Type B pancreatic cell (in vitro differentiated cells): Measurements from ENCODE around the gene TCIRG1. TPM values are rescaled to one million over a fixed set of nuclear protein-coding genes. Genes with fewer than 3 reads are reported as not detected.

ENCODE experiments used
- DNase-seq: peaks from one replicate; pipeline ENCODE4 v3.0.0; 2021; ENCODE audit warnings: mixed read lengths; ENCODE audit not compliant: unreplicated experiment; ENCODE audit errors: extremely low spot score
- H3K27ac Mint-ChIP-seq: 2 replicates; pipeline ENCODE4 v1.8.0; 2021; ENCODE audit warnings: mild to moderate bottlenecking, mixed read lengths
- H3K27me3 Mint-ChIP-seq: 2 replicates; pipeline ENCODE4 v1.8.0; 2021; ENCODE audit warnings: mixed read lengths
- H3K36me3 Mint-ChIP-seq: 2 replicates; pipeline ENCODE4 v1.8.0; 2021; ENCODE audit warnings: mixed read lengths
- H3K4me1 Mint-ChIP-seq: one replicate; pipeline ENCODE4 v1.8.0; 2021; ENCODE audit warnings: mixed read lengths; ENCODE audit not compliant: unreplicated experiment
- H3K4me3 Mint-ChIP-seq: 2 replicates; pipeline ENCODE4 v1.8.0; 2021; ENCODE audit warnings: mild to moderate bottlenecking, mixed read lengths
- H3K9me3 Mint-ChIP-seq: 2 replicates; pipeline ENCODE4 v1.8.0; 2021; ENCODE audit warnings: mixed read lengths
- total RNA-seq: library from RNA; stranded (reverse); gene quantifications from 2 replicates; pipeline ENCODE4 v1.2.1, GENCODE V29; 2021; ENCODE audit warnings: low replicate concordance
- TF ChIP-seq, protein P1 (sequence below): fragments of 200-600 bp; sonication (generic); conservative IDR thresholded peaks from 2 replicates; pipeline ENCODE4 v1.5.0; 2021; ENCODE audit warnings: antibody characterized with exemption, mild to moderate bottlenecking

TCIRG1 gene
- total RNA-seq, 1 donor from 2014 or later, result 37.0 TPM

DNA sequence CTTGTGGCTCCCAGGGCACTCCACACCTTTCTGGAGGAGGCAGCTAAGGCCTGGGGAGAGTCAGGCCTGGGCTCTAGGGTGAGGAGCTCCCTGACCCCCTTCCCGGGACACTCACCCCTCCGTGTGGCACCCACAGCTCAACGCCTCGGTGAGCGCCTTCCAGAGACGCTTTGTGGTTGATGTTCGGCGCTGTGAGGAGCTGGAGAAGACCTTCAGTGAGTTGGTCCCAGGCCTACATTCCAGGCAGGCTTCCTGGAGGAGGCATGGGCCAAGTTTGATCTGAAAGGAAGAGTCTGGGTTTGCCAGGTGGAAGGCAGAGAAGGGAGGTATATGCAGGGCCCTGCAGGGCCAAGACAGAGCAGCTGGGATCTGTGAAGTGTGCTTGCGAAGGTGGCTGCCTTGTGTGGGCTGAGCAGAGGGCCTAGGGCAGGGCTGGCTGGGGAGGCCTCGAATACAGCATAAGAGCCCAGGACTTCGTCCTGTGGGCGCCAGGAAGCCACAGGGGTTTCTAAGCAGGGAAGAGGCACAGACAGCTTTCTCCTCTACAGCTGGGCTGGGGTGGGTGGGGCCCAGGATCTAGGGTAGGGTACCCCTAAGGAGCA is 2.9 kb downstream of the TCIRG1 start:
- Mint-ChIP-seq H3K9me3 (no peaks in the 10 kb centered on the region), H3K4me1 (peaks cover 7% of the 10 kb centered on the region), H3K27ac (peak overlapping the region; percentile 61), H3K27me3 (no peaks in the 10 kb centered on the region), H3K36me3 (no peaks in the 10 kb centered on the region), H3K4me3 (no peak overlapping the region)
- no peak for DNase-seq
- TF ChIP-seq, protein P1, sequence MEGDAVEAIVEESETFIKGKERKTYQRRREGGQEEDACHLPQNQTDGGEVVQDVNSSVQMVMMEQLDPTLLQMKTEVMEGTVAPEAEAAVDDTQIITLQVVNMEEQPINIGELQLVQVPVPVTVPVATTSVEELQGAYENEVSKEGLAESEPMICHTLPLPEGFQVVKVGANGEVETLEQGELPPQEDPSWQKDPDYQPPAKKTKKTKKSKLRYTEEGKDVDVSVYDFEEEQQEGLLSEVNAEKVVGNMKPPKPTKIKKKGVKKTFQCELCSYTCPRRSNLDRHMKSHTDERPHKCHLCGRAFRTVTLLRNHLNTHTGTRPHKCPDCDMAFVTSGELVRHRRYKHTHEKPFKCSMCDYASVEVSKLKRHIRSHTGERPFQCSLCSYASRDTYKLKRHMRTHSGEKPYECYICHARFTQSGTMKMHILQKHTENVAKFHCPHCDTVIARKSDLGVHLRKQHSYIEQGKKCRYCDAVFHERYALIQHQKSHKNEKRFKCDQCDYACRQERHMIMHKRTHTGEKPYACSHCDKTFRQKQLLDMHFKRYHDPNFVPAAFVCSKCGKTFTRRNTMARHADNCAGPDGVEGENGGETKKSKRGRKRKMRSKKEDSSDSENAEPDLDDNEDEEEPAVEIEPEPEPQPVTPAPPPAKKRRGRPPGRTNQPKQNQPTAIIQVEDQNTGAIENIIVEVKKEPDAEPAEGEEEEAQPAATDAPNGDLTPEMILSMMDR, result no peak

DNA sequence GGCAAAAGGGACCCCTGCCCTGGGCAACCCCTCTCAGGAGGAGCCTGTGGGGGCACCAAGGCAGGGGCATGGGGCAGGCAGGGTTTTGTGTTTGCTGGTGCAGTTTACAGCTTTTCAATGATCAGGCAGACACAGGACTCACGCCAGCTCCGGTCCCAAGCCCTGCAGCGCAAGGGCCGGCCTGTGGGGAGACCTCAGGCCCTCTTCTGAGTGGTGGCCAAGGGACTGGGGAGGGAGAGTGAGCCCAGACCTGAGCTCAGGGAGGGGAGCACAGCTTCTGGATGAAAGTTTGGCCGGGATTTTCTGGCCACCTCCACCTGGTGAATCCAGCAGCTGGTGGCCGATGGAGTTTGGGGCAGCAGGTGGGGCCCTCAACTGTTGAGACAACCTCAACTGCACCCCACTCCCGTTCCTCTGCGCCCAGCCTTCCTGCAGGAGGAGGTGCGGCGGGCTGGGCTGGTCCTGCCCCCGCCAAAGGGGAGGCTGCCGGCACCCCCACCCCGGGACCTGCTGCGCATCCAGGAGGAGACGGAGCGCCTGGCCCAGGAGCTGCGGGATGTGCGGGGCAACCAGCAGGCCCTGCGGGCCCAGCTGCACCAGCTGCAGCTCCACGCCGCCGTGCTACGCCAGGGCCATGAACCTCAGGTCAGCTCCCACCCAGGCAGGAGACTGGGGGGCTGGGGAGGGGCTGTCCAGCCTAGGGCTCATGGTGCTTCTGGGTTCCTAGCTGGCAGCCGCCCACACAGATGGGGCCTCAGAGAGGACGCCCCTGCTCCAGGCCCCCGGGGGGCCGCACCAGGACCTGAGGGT is 3.6 kb downstream of the TCIRG1 start:
- Mint-ChIP-seq H3K27ac (no peak overlapping the region), H3K36me3 (no peaks in the 10 kb centered on the region), H3K4me1 (peaks cover 7% of the 10 kb centered on the region), H3K9me3 (no peaks in the 10 kb centered on the region), H3K27me3 (no peaks in the 10 kb centered on the region), H3K4me3 (no peak overlapping the region)
- TF ChIP-seq, protein P1, result no peak
- no peak for DNase-seq

DNA sequence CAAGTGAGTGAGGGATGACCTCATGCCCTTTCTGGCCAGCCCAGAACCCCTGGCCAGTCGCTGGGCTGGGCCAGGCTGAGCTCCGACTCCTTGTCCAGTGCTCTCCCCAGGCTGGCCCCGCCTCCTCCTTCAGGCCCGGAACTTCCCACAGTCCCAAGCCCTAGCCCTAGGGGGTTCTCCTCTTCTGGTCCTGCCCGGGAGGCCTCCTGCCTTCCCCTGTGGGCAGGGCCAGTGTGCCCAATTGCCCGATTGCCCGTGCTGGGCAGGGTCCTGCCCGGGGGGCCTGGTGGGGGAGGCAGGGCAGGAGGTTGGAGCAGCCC is 4.2 kb downstream of the TCIRG1 start:
- peaks cover 7% of the 10 kb centered on the region for H3K4me1 Mint-ChIP-seq
- no peaks in the 10 kb centered on the region for H3K9me3 Mint-ChIP-seq
- no peak overlapping the region for H3K4me3 Mint-ChIP-seq
- no peaks in the 10 kb centered on the region for H3K36me3 Mint-ChIP-seq
- H3K27me3 Mint-ChIP-seq, result no peaks in the 10 kb centered on the region
- TF ChIP-seq, protein P1, result no peak
- no peak overlapping the region for H3K27ac Mint-ChIP-seq
- DNase-seq, result no peak

DNA sequence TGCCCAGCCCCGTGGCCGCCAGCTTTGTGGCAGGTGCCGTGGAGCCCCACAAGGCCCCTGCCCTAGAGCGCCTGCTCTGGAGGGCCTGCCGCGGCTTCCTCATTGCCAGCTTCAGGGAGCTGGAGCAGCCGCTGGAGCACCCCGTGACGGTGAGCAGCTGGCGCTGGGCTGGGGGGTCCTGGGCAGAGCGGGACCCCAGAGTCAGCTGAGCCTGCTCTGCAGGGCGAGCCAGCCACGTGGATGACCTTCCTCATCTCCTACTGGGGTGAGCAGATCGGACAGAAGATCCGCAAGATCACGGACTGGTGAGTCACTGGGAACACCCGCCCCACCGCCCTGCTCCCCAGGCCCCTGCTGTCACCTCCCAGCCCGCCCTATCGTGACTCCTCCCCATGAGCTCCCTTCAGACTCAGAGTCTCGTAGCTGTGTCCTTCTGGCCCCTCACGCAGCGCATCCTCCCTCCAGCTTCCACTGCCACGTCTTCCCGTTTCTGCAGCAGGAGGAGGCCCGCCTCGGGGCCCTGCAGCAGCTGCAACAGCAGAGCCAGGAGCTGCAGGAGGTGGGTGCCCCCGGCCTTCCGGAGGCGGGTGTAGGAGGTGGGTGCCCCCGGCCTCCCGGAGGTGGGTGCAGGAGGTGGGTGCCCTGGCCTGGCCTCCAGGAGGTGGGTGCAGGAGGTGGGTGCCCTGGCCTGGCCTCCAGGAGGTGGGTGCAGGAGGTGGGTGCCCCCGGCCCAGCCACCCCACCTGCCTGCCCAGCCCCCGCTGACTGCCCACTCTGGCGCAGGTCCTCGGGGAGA is 4.7 kb downstream of the TCIRG1 start:
- Mint-ChIP-seq H3K4me3 (no peak overlapping the region), H3K27ac (no peak overlapping the region), H3K27me3 (no peaks in the 10 kb centered on the region), H3K36me3 (no peaks in the 10 kb centered on the region), H3K9me3 (no peaks in the 10 kb centered on the region), H3K4me1 (peaks cover 7% of the 10 kb centered on the region)
- TF ChIP-seq, protein P1, result no peak
- no peak for DNase-seq

DNA sequence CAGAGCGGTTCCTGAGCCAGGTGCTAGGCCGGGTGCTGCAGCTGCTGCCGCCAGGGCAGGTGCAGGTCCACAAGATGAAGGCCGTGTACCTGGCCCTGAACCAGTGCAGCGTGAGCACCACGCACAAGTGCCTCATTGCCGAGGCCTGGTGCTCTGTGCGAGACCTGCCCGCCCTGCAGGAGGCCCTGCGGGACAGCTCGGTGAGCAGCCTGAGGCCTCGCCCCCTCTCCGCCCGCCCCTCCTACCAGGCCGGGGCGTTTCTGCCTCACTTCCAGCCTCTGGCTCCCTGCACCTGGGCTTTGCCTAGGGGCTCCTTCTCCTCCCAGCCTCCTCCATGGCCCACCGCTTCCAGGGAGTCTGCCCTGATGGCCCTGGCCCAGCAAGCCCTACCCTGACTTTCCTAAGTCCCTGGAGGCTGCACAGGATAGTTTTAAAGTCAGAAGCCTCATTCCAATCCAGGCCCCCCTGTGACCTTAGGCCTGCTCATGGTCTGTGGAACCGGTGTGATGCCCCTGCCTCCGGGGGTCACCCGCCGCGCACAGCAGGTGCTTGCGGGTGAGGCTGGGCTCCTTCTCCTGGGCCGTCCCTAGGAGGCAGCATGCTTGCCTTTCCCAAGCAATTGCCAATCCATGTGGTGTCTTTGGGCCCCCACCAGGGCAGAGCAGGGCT is 5.5 kb downstream of the TCIRG1 start:
- no peak for DNase-seq
- H3K27me3 Mint-ChIP-seq, result no peaks in the 10 kb centered on the region
- TF ChIP-seq, protein P1, result no peak
- no peaks in the 10 kb centered on the region for H3K36me3 Mint-ChIP-seq
- H3K4me3 Mint-ChIP-seq, result no peak overlapping the region
- no peaks in the 10 kb centered on the region for H3K9me3 Mint-ChIP-seq
- H3K27ac Mint-ChIP-seq, result no peak overlapping the region
- H3K4me1 Mint-ChIP-seq, result peaks cover 7% of the 10 kb centered on the region
